Posterior vena cava (tissue), 2 donors: Measurements from ENCODE around the gene CNTN6. TPM values are rescaled to one million over a fixed set of nuclear protein-coding genes. Genes with fewer than 3 reads are reported as not detected.
"Not testable (repeated sequence)": the region's sequence is repeated elsewhere in the genome, so short reads cannot be mapped to it uniquely, and the experiment has no call there.

Experiments
- DNase-seq: peaks from one replicate; pipeline ENCODE4 v3.0.0-alpha.2; 2020; ENCODE audit warnings: low spot score
- intact Hi-C, 2 donors: fragments of 100-400 bp; cut with DNase I; formaldehyde crosslinking; loops; one replicate each; pipeline versions ENCODE4 v1.14.1 to v1.14.2; 2022 to 2023
- total RNA-seq, 2 donors: library from RNA; stranded (reverse); fragmentation: NEBNext Ultra II Directional; extraction: Animal tissue kit (Norgen Biotek cat#: 25700); gene quantifications; one replicate each; pipeline ENCODE4 v1.2.1, GENCODE V29; 2021
- donor health status: DM: yes; HTN: yes; CAD: no.
- donor health status: DM: yes; HTN: yes; CAD: no.

The CNTN6 gene
- total RNA-seq, 2 donors from 2014 or later = 2.1 to 11.2 TPM

GRCh38 chr3:1375145-1375544, 282.3 kb downstream of the CNTN6 start:
- DNase-seq = no peak
- intact Hi-C loops = no loop called here

GRCh38 chr3:1380926-1381646, 288.3 kb downstream of the CNTN6 start:
- no peak for DNase-seq
- intact Hi-C loops = no loop called here

- no peak for DNase-seq
- intact Hi-C loops = no loop called here
These were observed 288.8 kb downstream of the CNTN6 start for GRCh38 chr3:1381647-1382036.

GRCh38 chr3:1387396-1387905, 294.6 kb downstream of the CNTN6 start:
- intact Hi-C loops, DNase-seq: not testable (repeated sequence)

GRCh38 chr3:1394188-1394587, 301.4 kb downstream of the CNTN6 start:
- DNase-seq = peak; percentile 75
- intact Hi-C loops = no loop called here

GRCh38 chr3:1400571-1400970, 307.7 kb downstream of the CNTN6 start:
- intact Hi-C loops = no loop called here
- DNase-seq = no peak

GRCh38 chr3:1404270-1404962, 311.6 kb downstream of the CNTN6 start:
- intact Hi-C loops = no loop called here
- DNase-seq = no peak

- DNase-seq = no peak
- intact Hi-C loops = no loop called here
These were observed 313.4 kb downstream of the CNTN6 start for GRCh38 chr3:1406250-1406649.

- no peak for DNase-seq
- intact Hi-C loops = loop anchor here in 1 of 2 donors (1.0 kb wide), 1 partner anchor 8 kb away; no protein-coding TSS in a partner anchor
These were observed 328.8 kb downstream of the CNTN6 start for GRCh38 chr3:1421577-1421976.

- intact Hi-C loops = no loop called here
- no peak for DNase-seq
These were observed 330.8 kb downstream of the CNTN6 start for GRCh38 chr3:1423566-1424089.

GRCh38 chr3:1439395-1439794, 346.6 kb downstream of the CNTN6 start:
- no peak for DNase-seq
- intact Hi-C loops = no loop called here

GRCh38 chr3:1442271-1442670, 349.4 kb downstream of the CNTN6 start:
- intact Hi-C loops = no loop called here
- DNase-seq = no peak

- DNase-seq = no peak
These were observed 351.4 kb downstream of the CNTN6 start for GRCh38 chr3:1444195-1444594.

GRCh38 chr3:1446531-1446930, 353.7 kb downstream of the CNTN6 start:
- intact Hi-C loops = no loop called here
- DNase-seq = no peak

More at GRCh38 chr3:1444195-1444594, 351.4 kb downstream of the CNTN6 start:
- intact Hi-C loops = no loop called here

GRCh38 chr3:1447452-1447851, 354.6 kb downstream of the CNTN6 start:
- intact Hi-C loops = no loop called here
- DNase-seq = no peak

GRCh38 chr3:1448443-1448842, 355.6 kb downstream of the CNTN6 start:
- intact Hi-C loops = no loop called here
- DNase-seq = no peak
